Ecto neural progenitor cell (in vitro differentiated cells): Measurements from ENCODE around the gene OAT.

ENCODE experiments used
- DNase-seq: peaks from one replicate; pipeline ENCODE4 v3.0.0-alpha.2; 2018; ENCODE audit warnings: low spot score

The OAT gene

DNA sequence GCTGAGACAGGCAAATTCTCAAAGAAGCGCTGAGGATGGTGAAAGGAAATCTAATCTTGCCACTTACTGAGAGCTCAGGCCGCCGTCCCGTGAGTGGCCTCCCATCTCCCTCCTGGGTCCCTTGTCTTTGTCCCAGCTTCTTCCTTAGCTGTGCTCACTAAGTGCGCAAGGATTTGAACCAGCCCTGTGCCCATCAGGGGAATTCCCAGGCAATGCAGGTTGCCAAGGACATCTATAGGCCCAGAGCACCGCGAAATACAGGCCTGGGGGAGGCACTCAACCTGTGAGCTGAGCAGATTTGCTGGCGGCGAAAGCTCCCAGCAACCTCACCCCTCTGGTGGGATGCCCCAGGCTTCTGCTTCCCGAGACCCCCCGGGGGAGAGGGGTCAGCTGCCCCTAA, 64.8 kb downstream of the OAT start:
- DNase-seq = no peak

- no peak for DNase-seq
These were observed 65.5 kb downstream of the OAT start for GRCh38 chr10:124353091-124353815.

GRCh38 chr10:124351481-124352220, 67.1 kb downstream of the OAT start:
- no peak for DNase-seq

DNA sequence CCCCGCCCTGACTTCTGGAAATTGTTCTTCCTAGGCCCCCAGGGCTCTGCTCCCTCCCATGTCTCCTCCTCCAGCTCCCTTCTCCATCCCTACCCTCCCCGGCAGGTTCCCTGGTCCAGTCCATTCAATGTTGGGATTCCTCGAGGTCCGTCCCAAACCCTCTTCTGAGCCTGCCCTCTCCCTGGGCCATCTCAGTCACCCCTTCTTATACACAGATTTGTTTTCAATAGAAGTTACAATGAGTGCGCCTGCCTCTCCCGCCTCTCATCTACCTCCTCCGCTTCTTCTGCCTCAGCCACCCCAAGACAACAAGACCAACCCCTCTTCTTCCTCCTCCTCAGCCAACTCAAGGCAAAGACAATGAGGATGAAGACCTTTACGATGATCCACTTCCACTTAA, 67.9 kb downstream of the OAT start:
- DNase-seq = no peak

DNA sequence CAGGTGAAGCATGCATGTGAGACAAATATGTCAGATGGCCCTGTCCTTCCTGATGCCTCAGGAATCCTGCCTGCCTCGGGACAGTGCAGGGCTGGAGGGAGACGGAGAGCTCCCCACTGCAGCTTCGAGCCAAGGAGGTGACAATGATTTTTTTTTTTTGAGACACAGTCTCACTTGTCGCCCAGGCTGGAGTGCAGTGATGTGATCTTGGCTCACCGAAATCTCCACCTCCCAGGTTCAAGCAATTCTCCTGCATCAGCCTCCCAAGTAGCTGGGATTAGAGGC, 68.8 kb downstream of the OAT start:
- no peak for DNase-seq

DNA sequence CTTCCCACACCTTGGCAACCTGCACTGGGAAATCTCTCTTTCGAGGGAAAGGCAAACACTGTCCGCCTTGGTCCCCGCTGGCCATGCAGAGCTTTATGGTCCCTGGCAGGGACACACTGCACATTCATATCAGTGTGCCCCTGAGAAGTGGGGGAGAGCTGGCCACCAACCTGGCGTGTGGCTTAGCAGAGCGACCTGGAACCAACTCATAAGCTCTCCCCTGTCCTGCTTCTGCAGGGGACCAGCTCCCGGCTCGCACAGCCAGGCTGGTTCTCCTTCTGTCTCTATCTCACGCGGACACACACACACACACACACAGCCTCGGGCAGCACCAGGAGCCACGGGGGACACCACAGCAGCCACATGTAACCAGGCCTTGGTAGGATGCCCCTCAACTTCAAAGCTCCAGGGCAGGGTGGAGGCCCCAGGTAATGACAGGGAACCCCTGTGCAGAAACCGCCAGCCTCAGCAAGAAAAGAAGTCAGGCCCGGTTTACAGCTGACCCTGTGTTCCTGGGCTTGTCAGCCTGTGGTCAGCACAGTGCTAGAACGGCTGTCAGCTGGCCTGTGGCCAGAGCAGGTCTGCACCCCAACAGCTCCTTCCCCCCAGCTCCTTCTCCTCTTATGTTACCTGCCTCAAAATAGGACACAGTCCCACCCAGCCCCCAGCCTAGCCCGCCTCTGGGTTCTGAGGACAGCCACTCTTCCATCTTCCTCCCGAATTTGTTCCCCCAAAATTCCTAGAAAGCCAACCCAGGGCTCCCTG, 69.3 kb downstream of the OAT start:
- no peak for DNase-seq

DNA sequence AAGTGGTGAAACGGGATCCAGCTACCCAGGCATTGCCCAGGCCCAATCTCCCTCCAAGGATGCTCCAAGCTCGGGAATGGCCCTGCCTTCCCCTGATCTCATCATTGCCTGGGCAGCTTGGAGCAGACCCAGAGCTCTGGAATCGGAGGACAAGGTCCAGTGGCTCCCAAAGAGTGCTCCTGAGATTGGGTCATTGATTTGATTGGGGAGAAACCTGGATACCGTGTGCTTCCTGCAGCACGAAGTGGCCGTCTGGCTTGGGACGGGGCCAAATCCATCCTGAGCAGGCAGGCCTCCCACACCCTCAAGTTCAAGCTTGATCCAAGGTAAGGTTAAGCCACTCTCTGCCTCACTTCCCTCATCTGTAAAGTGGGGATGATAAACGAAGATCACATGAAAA, 69.9 kb downstream of the OAT start:
- no peak for DNase-seq

DNA sequence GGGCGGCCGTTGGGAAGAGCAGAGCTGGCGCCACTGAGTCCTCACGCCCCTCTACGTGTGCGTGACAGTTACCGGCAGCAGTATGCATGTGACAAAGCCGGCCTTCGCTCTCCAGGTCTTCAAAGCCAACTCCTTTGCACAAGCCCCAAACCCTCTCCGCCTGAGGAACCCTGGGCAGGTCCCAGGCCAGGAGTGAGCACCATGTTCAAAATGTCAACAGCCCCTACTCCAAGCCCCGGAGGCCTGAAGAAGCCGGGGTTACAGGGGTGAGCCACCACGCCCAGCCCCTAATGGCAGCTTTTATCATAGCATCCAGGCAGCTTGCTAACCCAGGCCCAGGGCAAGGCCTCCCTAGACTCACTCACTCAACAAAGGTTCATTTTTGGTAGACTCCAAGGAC, 70.8 kb downstream of the OAT start:
- DNase-seq = no peak
